ENCODE results near the gene RASGRF1. TPM values are rescaled to one million over a fixed set of nuclear protein-coding genes. Genes with fewer than 3 reads are reported as not detected.

The RASGRF1 gene
- total RNA-seq, 4 donors from 2014 or later = 0.14 to 0.75 (median 0.64) TPM; not detected in 1

- WGBS, 2 donors (ENCODE audit: low coverage in 1 of 2) = 90% methylated on average over 5 of the region's 5 CpGs; no CpG with 5 or more reads in 1 of the 2 donors
- DNase-seq = no peak
- in situ Hi-C loops (cut with MboI; ENCODE audit: low pct_ligation_motif_present in 1 of 4, low pct_unique_long_range_greater_than_20kb in 1 of 4, low sequenced_read_pairs in 3 of 4) (no loop called here), intact Hi-C loops (cut with DNase I; ENCODE audit: low total_unique reads) (no loop called here)
- Histone ChIP-seq H3K9me3 (no peaks in the 10 kb centered on the region), H3K36me3 (no peaks in the 10 kb centered on the region), H3K27ac (no peak overlapping the region), H3K27me3 (no peaks in the 10 kb centered on the region), H3K4me1 (no peaks in the 10 kb centered on the region), H3K4me3 (no peak overlapping the region)
- TF ChIP-seq CTCF (IDR thresholded peaks at IDR 0.05) (no peak), POLR2A (IDR thresholded peaks at IDR 0.05) (no peak)
Observed at GRCh38 chr15:79078003-79078402, 12.6 kb downstream of the RASGRF1 start.

- H3K36me3 ChIP-seq = no peaks in the 10 kb centered on the region
- no peaks in the 10 kb centered on the region for H3K9me3 ChIP-seq
- no peaks in the 10 kb centered on the region for H3K4me1 ChIP-seq
- DNase-seq = no peak
- H3K27ac ChIP-seq = no peak overlapping the region
- in situ Hi-C loops (cut with MboI; ENCODE audit: low pct_ligation_motif_present in 1 of 4, low pct_unique_long_range_greater_than_20kb in 1 of 4, low sequenced_read_pairs in 3 of 4) = no loop called here
- no peaks in the 10 kb centered on the region for H3K27me3 ChIP-seq
- no peak for TF ChIP-seq POLR2A (IDR thresholded peaks at IDR 0.05)
- TF ChIP-seq POLR2AphosphoS5 (IDR thresholded peaks at IDR 0.05) = no peak
- TF ChIP-seq CTCF (IDR thresholded peaks at IDR 0.05) = no peak
- TF ChIP-seq EP300 (IDR thresholded peaks at IDR 0.05; ENCODE audit: low read depth) = no peak
- 81 to 100% methylated on average over 1 to 6 of the region's 6 CpGs for WGBS, 2 donors (ENCODE audit: low coverage in 1 of 2)
- intact Hi-C loops (cut with DNase I; ENCODE audit: low total_unique reads) = no loop called here
- no peak overlapping the region for H3K4me3 ChIP-seq
Observed at GRCh38 chr15:79076661-79077060, 13.9 kb downstream of the RASGRF1 start.

GRCh38 chr15:79075256-79075655 lies 15.3 kb downstream of the RASGRF1 start:
- Histone ChIP-seq H3K4me1 (no peaks in the 10 kb centered on the region), H3K27me3 (no peaks in the 10 kb centered on the region), H3K27ac (no peak overlapping the region), H3K9me3 (no peaks in the 10 kb centered on the region), H3K36me3 (no peaks in the 10 kb centered on the region), H3K4me3 (no peak overlapping the region)
- DNase-seq = no peak
- in situ Hi-C loops (cut with MboI; ENCODE audit: low pct_ligation_motif_present in 1 of 4, low pct_unique_long_range_greater_than_20kb in 1 of 4, low sequenced_read_pairs in 3 of 4) (no loop called here), intact Hi-C loops (cut with DNase I; ENCODE audit: low total_unique reads) (no loop called here)
- WGBS, 2 donors (ENCODE audit: low coverage in 1 of 2) = 50% methylated on average over 2 of the region's 2 CpGs; no CpG with 5 or more reads in 1 of the 2 donors
- no peak for TF ChIP-seq POLR2A (IDR thresholded peaks at IDR 0.05)
- no peak for TF ChIP-seq CTCF (IDR thresholded peaks at IDR 0.05)
- no peak for TF ChIP-seq EP300 (IDR thresholded peaks at IDR 0.05; ENCODE audit: low read depth)
- TF ChIP-seq POLR2AphosphoS5 (IDR thresholded peaks at IDR 0.05) = no peak

GRCh38 chr15:79073336-79073735 lies 17.2 kb downstream of the RASGRF1 start:
- no peaks in the 10 kb centered on the region for H3K27me3 ChIP-seq
- H3K4me1 ChIP-seq = no peaks in the 10 kb centered on the region
- 69% methylated on average over 9 of the region's 9 CpGs; no CpG with 5 or more reads in 1 of the 2 donors for WGBS, 2 donors (ENCODE audit: low coverage in 1 of 2)
- no peak for DNase-seq
- H3K36me3 ChIP-seq = no peaks in the 10 kb centered on the region
- intact Hi-C loops (cut with DNase I; ENCODE audit: low total_unique reads) (no loop called here), in situ Hi-C loops (cut with MboI; ENCODE audit: low pct_ligation_motif_present in 1 of 4, low pct_unique_long_range_greater_than_20kb in 1 of 4, low sequenced_read_pairs in 3 of 4) (no loop called here)
- H3K4me3 ChIP-seq = no peak overlapping the region
- no peak overlapping the region for H3K27ac ChIP-seq
- TF ChIP-seq EP300 (IDR thresholded peaks at IDR 0.05; ENCODE audit: low read depth) = no peak
- no peak for TF ChIP-seq POLR2AphosphoS5 (IDR thresholded peaks at IDR 0.05)
- TF ChIP-seq POLR2A (IDR thresholded peaks at IDR 0.05) = no peak
- no peak for TF ChIP-seq CTCF (IDR thresholded peaks at IDR 0.05)
- H3K9me3 ChIP-seq = no peaks in the 10 kb centered on the region
